GM19372 (cell line): ENCODE measurements around the gene PPP1R18.
"Not testable (repeated sequence)": the region's sequence is repeated elsewhere in the genome, so short reads cannot be mapped to it uniquely, and the experiment has no call there.

Source experiments
- ATAC-seq: cut with Tn5 transposase; IDR thresholded peaks from one replicate; pipeline ENCODE4 v1.9.1; 2021; ENCODE audit warnings: mild to moderate bottlenecking, low read depth, moderate library complexity; ENCODE audit not compliant: unreplicated experiment

The PPP1R18 gene

DNA sequence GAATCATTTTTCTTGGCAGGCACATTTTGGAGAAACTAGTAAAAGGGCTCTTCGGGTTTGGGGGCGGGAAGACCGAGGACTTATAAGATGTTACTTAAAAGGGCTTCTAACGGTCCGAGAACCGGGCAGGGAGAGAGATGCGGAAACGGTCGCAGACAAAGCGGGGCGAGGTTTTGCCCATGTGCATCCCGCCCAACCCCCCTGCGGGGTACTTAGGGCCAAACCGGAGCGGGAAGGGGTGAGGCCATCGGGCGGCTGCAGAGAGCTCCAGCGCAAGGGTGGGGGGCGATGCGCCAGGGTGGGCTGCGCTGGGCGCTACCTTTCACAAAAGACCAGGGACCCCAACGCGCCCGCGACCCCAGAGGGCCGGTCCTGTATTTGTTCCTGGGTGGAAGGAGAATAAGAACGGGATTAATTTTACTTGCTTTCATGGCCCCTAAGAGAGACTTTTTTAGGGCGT, 34.3 kb upstream of the PPP1R18 start:
- no peak for ATAC-seq

DNA sequence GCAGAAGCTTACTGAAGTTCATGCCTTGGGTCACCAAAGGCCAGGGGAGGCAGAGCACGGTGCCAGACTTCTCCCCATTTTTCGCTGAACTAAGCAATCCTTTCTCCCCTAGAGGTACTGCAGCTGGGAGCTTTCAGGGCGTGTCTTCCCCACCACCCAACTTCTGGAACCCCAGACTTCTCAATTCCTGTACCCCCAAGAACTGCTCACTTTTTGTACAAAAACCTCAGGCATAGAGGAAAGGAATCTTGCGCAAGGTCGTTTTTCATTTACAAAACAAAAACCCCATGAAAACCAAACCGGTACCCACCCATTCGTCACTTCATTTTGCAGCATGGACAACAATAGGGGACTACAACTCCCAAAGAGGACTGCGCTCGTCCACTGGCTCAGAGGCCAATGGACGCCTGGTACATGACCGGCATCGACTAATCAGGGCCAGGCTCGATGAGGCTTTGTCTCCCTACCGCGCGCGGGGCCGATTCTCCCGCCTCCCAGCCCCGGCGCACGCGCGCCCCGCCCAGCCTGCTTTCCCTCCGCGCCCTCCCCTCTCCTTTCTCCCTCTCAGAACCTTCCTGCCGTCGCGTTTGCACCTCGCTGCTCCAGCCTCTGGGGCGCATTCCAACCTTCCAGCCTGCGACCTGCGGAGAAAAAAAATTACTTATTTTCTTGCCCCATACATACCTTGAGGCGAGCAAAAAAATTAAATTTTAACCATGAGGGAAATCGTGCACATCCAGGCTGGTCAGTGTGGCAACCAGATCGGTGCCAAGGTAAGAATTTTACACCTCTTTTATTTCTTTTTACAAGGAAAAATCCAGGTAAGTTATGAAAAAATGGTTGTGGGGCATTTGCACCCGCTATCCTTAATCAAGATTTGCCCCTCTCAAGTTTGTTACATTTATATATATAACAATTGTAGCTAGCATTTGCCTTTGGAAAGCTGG, 33.6 kb upstream of the PPP1R18 start, which contains the start of gene TUBB:
TSS of gene TUBB (plus strand) at position 562 of the 947 bp plus-strand sequence. CDS start at position 717, 155 bp downstream.
- ATAC-seq, result peak; percentile 30

GRCh38 chr6:30719356-30719755, 32.9 kb upstream of the PPP1R18 start:
- no peak for ATAC-seq

- ATAC-seq, result not testable (repeated sequence)
Observed at GRCh38 chr6:30717845-30718720, 31.6 kb upstream of the PPP1R18 start.

DNA sequence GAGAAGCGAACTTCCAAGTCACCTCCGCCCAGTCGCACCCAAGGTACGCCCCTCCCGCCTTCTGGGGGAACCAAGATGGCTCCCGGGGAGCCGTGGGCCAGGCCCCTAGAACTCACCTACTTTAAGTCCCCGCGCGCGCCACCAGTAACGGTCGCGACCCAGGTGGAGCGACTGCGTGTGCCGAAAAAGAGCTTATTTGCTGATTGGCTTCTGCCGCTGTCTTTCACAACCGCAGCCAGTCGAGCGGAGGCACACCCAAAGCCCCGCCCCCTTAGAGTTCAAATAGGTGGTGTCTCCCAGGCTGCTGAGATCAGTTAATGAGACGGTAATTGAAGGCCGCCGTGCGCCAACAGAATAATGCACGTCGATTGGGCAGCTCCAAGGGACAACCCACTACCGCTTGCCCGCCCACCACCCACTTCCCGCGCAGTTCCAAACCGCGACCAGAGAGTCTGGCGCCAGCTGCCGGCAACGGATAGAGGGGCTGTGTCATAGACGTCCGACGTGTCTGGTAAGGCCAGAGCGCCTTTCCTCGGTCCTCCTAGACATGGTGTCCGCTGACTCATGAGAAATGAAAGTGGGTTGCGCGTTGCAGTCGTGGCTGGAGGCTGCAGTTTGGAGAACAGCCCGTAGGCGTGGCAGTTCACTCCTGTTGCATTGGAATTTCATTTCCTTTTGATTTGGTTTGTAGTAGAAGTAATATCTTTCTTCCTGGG, 30.8 kb upstream of the PPP1R18 start, which contains the start of gene MDC1:
TSS of gene MDC1 (minus strand) at position 153 of the 716 bp plus-strand sequence. CDS start 2,106 bp downstream, outside the sequence.
- peak; percentile 68 for ATAC-seq

GRCh38 chr6:30716879-30717128, 30.4 kb upstream of the PPP1R18 start:
- no peak for ATAC-seq

DNA sequence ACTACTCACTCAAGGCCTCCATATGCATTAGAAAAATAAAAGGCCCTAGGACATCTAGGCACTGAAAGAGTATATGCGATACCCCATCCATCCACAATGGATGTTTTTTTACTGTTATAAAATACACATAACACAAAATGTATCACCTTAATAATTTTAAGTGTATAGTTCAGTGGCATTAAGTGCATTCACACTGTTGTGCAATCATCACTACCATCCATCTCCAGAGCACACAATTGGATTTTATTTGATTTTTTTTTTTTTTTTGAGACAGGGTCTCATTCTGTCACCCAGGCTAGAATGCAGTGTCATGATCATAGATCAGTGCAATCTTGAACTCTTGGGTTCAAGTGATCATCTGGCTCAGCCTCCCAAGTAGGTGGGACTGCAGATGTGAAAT, 27.8 kb upstream of the PPP1R18 start:
- ATAC-seq, result no peak

- no peak for ATAC-seq
Observed at GRCh38 chr6:30712441-30712945, 26.0 kb upstream of the PPP1R18 start.

- peak; percentile 60 for ATAC-seq
Observed at GRCh38 chr6:30711758-30712380, 25.4 kb upstream of the PPP1R18 start.

DNA sequence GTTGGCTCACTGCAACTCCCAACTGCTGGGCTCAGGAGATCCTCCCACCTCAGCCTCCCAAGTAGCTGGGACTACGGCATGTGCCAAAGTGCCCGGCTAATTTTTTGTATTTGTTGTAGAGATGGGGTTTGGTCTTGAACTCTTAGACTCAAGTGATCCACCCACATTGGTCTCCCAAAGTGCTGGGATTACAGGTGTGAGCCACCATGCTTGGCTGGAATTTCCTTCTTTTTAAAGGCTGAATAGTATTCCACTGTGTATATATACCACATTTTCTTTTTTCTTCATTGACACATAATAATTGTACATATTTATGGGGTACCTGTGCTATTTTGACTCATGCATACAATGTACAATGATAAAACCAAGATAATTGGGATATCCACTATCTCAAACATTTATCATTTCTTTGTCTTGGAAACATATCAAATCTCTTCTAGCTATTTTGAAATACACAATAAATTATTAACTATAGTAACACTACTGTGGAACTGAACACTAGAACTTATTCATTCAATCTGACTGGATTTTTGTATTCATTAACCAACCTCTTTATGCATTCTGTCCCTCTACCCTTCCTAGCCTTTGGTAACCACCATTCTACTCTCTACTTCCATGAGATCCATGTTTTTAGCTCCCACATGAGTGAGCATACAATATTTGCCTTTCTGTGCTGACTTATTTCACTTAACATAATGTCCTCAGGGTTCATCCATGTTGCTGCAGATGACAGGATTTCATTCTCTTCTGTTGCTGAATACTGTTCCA, 22.8 kb upstream of the PPP1R18 start:
- no peak for ATAC-seq

DNA sequence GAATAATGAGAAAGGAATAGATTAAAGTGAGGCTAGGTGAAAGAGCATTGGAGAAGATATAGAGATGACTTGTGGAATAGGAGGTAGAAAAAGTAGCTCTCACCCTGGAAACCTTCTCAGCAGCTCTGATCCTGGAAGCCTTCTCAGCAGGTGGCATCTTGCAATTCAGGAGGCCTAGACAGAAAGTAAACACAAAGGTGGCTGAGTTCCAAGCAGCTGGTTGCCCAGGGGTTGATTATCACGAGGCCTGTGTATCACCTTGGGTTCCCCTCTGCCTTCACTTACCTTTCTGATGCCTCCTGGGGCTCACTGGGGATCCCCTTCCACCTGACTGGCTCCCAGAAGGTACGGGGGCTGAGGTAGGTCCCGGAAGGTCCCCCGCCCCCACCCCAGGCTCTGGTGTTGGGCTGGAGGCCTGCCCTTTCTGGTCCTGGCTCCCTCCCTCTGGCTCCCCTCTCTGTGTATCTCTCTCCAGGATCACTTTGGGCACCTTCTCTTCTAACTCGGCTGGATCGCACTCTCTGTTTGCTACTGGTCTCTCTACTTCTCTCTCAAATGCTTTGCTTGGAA, 20.9 kb upstream of the PPP1R18 start:
- ATAC-seq, result no peak

- ATAC-seq, result no peak
Observed at GRCh38 chr6:30705620-30706019, 19.2 kb upstream of the PPP1R18 start.

DNA sequence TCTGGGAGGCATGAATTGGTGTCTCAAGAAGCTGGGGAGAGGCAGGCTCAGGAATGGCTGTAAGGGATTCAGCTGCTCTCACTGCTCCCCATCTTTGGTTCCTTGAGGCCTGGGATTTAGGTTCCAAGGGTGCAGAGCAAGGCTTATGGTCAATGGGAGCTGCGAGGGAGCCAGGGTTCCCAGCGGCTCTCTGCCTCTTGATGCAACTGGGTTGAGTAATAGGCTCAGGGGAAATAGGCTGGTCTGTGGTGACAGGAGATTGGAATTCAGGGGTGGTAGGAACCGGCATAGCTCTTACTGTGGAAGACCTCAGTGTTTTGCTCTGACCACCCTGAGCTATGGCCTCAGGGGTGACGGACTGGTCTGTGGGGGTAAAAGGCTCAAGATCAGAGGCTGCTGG, 17.4 kb upstream of the PPP1R18 start:
- ATAC-seq, result no peak

DNA sequence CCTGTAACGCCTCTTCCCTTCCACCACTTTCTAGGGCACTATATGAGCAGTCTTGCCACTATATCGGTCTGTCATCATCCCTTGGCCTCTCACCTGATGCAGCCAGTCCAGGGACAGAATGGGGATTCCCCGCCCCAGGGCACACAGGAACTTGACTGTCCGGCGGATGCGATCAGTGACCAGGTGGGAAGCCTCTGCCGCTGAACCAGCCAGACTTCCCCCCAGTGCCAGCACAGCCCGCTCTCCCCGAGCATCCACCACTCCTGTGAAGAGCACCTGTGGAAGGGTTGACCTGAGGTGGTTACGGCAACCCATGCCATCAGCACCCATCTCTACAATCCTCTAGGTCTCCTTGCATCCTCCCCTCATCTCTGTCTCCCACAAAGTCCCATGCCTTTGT, 16.6 kb upstream of the PPP1R18 start:
- no peak for ATAC-seq

DNA sequence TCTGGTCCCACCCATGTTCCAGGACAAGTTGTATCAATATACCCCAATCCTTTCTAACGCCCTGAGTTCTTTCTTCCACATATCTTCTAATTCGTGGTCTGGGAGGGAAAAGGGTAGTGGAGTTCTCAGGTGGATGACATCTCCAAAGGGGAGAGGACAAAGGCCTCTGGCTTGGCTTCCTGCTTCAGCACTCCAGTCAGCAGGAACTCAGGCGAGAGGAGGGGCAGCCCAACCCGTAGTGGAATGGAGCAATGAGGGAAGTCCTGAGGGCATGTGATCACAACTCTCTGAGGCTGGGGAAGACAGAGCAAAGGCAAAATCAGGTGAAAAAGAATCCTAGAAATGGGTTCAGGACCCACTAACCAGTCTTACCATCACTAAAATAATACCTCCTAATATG, 13.9 kb upstream of the PPP1R18 start:
- ATAC-seq, result no peak

DNA sequence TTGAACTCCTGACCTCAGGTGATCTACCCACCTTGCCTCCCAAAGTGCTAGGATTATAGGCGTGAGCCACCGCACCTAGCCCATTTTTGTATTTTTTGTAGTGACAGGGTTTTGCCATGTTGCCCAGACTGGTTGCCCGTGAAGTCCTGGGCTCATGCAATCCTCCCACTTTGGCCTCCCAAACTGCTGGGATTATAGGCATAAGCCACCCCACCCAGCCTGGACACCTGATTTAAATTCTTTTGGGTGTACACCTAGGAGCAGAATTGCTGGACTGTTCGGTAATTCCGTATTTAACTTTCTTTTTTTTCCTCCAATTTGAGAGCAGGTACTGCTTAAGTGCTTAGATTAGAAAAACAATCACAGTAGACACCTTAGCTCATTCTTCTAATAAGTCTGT, 10.0 kb upstream of the PPP1R18 start:
- no peak for ATAC-seq

- no peak for ATAC-seq
Observed at GRCh38 chr6:30691208-30691847, 4.9 kb upstream of the PPP1R18 start.

GRCh38 chr6:30690403-30691207, 4.2 kb upstream of the PPP1R18 start, which contains the start of gene NRM:
TSS of gene NRM (minus strand) at chr6:30690984. CDS start at chr6:30690974, 10 bp downstream.
- ATAC-seq, result no peak
